Activated CD8-positive, alpha-beta memory T cell treated with anti-CD3 and anti-CD28 coated beads, Interleukin-2, amount 50 U/mL, for 24 hours (primary cell): Measurements from ENCODE around the gene FXN.
"Not testable (repeated sequence)": the region's sequence is repeated elsewhere in the genome, so short reads cannot be mapped to it uniquely, and the experiment has no call there.

Experiments
- DNase-seq: peaks from one replicate; pipeline ENCODE4 v3.0.0-alpha.2; 2020; ENCODE audit errors: extremely low read depth

The FXN gene

DNA sequence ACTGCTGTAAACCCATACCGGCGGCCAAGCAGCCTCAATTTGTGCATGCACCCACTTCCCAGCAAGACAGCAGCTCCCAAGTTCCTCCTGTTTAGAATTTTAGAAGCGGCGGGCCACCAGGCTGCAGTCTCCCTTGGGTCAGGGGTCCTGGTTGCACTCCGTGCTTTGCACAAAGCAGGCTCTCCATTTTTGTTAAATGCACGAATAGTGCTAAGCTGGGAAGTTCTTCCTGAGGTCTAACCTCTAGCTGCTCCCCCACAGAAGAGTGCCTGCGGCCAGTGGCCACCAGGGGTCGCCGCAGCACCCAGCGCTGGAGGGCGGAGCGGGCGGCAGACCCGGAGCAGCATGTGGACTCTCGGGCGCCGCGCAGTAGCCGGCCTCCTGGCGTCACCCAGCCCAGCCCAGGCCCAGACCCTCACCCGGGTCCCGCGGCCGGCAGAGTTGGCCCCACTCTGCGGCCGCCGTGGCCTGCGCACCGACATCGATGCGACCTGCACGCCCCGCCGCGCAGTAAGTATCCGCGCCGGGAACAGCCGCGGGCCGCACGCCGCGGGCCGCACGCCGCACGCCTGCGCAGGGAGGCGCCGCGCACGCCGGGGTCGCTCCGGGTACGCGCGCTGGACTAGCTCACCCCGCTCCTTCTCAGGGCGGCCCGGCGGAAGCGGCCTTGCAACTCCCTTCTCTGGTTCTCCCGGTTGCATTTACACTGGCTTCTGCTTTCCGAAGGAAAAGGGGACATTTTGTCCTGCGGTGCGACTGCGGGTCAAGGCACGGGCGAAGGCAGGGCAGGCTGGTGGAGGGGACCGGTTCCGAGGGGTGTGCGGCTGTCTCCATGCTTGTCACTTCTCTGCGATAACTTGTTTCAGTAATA is at the start of gene FXN:
Gene FXN (plus strand): TSS at position 315 of the 871 bp plus-strand sequence. CDS start 31 bp downstream, at position 346.
- DNase-seq, result peak; percentile 57

DNA sequence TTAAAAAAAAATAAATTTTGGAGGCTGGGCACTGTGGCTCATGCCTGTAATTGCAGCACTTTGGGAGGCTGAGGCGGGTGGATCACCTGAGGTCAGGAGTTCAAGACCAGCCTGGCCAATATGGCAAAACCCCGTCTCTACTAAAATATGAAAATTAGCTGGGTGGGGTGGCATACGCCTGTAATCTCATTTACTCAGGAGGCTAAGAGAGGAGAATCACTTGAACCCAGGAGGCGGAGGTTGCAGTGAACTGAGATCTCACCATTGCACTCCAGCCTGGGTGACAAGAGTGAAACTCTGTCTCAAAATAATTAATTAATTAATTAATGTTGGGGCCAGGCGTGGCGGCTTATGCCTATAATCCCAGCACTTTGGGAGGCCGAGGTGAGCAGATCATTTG is 48.6 kb upstream of the FXN start:
- not testable (repeated sequence) for DNase-seq

DNA sequence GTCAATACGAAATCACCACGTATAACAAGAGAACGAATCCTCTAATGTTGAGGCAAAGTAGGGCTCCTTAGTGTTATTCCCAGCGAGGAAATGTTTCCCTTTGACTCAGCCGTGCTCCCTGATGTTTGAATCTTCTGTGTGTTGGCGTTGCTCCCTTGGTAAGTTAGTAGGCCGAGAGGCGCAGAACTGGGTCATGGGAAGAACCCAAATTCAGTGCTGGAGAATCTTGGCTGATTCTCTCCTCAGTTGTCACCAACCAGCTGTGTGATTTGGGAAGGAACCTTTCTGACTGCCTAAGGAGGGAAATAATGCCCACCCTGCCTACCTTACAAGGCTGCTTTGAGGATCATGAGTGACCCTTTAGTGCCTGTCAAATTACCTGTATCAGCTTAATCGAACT is 44.1 kb upstream of the FXN start:
- DNase-seq, result no peak

DNA sequence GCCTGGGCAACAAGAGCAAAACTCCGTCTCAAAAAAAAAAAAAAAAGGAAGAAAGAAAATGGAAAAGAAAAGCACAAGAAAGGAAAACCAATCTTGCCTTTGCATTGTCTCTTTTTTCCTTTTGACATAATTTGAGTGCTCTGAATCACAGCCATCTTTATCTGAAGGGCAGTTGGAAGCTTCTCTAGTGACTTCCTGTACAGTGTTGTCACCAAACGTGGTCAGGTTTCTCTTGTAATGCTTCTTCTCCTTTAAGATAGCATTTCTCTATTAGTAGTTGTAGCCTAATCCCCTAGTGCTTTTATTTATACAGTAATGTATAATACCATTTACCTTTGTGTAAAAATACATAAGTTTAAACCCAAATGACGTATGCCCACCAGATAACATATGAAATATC is 39.8 kb upstream of the FXN start:
- no peak for DNase-seq

DNA sequence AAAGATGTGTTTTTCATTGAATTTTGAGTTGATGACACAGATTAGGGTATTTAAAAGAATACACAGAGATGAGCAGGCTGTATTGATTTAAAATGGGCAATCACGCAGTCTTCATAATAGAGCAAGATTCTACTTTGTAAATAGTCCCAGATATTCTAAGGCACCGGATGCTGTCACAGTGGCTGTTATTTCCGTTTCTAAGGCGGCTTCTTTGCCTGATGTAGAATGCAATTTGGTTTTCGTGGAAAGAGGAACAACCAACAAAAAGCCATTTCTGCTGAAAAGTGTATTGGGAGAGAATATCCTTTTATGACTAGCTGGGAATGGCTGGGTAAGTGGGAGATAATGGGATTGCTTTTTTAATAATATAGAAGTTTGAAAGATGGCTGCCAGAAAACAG is 39.1 kb upstream of the FXN start:
- no peak for DNase-seq

DNA sequence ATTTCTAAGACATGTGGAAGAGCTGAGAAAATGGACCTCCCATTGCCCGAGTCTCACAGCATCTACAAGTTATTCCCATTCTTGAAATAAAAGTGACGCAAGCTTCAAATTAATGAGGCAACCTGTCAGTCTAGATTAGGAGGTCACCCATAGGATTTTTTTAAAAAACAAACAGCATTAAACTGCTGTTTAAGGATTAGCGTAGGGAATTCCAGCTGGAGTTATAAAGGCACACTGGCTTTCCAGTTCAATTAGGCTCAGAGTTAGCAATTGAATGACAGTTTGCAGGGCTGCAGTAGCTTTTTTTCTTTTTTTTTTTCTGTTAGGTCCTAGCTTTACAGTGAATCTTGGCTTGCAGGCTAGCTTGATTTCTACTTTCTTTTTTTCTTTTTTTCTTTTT is 37.9 kb upstream of the FXN start:
- no peak for DNase-seq

DNA sequence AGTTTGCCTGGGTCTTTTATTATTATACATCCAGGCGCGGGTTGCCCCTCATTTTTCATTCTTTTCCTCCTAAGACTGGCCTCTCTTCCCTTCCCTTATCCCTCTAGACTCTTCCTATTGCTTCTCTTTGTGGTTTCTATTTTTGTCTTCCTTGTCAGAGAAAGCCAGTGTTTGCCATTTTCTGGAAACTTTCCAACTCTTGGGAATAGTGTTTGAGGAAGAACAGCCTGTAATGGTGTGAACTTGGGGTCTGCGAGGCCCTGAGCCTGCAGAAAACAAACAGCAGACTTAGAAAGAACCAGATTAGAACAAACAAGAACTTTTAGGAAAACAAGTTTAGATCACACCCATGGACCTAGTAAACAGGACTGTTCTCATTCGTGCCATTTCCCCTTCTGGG is 37.2 kb upstream of the FXN start:
- no peak for DNase-seq

DNA sequence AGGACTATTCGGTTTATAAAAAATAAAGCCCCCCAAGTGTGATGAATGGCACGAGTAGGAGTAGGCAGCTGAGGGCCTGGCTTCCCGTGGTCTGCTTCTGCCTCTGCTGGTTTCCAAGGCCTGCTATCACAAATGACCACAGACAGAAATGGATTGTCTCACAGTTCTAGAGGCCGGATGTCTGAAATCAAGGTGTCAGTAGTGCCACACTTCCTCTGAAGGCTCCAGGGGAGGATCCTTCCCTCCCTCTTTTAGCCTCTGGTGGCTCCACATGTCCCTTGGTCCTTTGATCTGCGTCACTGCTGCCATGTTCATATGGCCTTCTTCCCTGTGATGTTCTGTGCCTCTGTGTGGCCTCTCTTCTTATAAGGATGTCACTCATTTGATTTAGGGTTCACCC is 36.7 kb upstream of the FXN start:
- no peak for DNase-seq

DNA sequence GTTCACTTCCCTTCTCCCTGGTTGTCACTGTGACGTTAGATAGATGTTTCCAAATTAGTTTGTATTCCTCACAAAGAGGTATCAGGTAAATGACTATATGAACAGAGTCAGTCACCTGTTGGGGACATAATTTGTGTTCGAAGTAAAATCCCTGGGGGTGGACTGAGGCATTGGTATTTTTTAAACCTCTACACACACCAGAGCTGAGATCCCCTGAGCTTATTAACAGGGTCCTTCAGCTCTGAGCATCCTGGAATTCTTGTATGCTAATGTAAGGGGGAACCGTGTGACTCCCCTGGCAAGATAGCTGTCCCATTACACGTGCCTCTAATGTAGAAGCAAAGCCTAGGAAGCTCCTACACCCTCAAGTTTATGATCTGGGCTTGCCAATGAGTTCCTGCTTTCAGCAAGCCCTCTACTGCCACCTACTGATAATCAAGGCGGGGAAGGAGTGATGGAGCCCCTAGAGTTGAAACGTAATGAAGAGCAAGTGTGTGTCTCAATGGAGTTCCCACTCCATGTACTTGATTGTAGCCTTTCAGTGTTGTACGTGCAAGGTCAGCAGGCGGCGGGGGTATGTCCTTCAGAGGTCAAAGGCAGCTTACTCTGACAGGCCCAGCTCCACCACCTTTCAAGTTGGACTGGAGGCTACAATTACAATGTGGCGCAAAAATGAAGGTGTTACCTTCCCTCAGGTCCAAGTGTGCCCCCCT is 36.0 kb upstream of the FXN start:
- DNase-seq, result peak; percentile 15

DNA sequence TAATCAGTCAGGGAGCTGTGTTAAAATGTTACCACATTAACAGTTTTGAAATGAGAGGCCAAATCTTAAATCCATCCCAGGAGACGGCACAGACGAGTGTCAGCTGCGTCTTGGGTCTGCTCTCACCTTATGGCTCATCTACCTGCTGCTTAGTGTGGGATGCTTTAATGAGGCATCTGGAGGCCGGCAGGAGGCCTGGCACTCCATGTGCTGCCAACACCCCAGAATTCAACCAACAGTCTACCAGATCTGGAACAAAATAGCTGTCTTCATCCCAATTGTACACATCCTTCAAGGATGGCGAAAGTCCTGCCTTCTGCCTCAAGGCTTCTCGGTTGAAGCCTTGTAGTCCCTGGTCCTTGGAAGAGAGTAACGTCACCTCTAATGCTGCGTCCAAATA is 33.6 kb upstream of the FXN start:
- no peak for DNase-seq

DNA sequence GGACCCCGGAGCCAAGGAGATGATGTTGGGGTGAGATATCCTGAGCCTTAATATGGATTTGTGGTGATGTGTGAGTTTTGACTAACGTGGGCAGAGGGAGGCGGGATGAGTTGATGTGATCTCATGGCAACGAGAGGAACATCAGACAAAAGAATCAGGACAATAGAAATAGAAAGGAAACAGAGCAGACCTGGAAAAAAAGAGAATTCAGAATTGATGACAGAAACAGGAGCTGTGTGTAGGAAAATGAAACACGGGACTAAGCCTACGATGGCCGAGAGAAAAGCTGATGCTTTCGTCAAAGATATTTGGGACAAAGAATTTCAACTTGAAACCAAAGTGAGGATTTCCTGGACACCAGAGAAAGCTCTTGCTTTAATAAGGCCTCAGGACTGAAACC is 32.5 kb upstream of the FXN start:
- no peak for DNase-seq

DNA sequence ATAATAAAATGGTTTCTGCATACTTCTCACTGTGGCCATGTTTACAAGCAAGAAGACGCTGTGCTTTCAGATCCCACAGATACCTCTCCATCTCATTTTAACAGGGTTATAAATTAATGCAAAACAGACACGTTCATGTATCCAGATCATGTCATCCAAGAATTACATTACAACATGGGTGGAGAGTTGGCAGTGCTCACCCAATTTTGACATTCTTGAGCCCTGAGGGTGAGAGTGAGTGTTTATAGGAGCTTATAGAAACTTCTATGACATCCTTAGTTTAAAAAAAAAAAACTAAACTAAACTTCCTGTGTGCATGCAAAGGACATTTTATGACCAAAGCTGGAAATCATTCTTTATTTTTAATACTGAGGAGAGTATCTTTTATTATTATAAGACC is 30.7 kb upstream of the FXN start:
- DNase-seq, result no peak

DNA sequence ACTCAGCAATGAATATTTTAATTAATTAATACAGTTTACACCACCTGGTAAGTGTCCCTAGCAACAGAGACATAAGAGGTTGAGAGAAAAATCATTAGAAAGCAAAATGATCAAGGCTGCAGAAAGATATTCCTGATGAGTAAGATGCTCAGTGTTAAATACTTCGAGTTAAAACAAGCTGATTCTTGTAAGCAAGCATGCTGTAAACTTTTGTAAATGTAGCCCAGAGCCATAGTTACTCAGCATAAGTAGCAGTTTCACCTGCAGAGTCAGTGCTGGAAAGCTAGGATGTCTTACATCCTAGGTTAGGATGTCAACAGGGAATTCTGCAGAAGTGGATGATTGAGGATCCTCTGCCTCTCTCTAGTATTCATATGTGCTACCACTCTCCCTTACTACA is 25.8 kb upstream of the FXN start:
- DNase-seq, result no peak

DNA sequence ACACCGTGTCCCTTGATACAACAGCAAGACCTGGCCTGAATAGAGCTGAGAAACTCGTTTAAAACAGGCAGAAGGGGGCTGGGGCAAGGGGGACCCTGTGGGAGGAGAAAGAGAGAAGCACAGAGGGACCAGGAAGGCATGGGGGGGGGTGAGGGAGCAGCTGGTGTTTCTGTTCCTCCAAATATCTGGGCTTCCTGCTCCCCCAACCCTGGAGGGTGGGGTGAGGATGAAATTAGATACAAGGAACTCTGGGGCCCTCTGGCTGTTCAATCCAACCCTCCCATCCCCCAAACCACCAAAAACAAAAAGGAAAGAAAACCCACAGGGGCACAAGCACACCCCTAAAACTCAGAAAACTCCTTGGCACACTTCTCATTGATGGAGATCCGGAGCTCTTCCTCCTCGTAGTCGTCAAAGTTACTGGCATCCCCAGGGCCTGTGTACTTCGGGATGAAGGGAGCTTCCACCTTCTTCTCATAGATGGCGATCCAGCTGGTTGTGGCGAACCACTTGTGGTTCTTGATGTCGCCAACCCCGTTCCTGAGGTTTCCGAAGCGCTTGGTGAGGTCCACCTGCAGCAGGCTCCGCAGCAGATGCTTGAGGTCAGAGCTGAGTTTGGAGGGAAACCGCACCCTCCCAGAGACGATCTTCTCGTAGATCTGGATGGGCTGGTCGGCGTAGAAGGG is 22.7 kb upstream of the FXN start:
- DNase-seq, result no peak

DNA sequence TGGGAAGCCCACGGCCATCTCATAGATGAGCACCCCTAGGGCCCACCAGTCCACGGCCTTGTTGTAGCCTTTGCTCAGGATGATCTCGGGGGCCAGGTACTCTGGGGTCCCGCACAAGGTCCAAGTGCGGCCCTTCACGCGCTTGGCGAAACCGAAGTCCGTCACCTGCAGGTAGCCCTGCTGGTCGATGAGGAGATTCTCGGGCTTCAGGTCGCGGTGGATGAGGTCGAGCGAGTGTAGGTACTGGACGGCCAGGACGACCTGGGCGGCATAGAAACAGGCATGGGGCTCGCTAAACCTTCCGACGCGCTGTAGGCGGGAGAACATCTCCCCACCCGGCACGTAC is 22.2 kb upstream of the FXN start:
- no peak for DNase-seq

DNA sequence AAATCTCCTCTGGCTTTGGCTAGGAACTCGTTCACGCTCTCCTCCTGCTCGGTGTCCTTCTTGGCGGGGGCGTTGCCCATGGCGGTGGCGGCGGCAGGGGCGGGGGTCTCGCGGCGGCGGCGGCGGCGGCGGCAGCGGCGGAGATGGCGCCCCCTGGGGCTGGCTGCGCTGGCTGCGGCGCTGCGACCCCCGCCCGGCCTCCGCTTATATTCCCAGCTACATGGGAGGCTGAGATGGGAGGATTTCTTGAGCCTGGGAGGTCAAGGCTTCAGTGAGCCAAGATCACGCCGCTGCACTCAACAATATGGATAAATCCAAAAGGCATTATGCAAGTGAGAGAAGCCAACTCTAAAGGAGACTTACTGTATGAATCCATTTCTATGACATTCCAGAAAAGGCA is 21.5 kb upstream of the FXN start, which contains the start of gene PRKACG:
Gene PRKACG (minus strand): TSS at position 101 of the 400 bp plus-strand sequence. CDS start 21 bp downstream, at position 80.
- no peak for DNase-seq

DNA sequence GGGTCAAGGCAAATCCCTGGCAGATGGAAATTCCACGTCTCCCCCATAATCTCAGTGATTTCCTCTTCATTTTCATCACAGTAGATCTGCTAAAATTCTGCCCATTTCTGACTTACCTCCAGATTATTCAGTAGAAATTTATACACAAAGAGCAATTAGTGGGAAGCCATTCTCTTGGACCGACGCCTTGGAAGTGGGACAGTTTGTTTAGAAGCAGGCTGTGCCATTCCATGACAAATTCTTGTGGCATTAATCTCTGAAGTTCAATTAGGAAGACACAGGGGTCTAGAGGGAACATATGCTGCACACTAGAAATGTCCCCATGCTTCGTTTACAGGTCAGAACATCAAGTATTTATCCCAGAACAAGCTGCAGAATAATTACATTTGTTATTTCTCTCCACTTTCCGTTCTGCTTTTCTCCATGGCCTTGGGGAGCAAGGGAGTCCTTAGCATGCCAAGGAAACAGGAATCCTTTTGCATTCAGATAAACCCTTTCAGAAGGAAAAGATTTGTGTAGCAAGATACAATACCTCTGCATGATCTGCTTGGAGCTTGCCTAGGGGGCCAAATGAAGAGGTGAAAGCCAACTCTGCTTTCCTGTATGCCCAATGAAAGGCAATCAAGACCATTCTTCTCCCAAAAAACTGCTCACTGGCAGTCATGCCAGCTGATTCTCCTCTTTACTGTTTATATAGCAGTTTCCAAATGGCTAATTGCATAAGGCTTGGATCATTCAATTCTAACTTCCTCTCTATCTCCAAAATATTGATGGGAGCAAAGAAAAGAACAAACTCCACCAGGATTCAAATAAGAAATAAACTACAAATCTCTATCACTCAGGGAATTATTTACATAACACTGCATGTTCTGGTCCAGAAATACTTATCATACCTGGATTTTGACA is 19.1 kb upstream of the FXN start:
- no peak for DNase-seq

DNA sequence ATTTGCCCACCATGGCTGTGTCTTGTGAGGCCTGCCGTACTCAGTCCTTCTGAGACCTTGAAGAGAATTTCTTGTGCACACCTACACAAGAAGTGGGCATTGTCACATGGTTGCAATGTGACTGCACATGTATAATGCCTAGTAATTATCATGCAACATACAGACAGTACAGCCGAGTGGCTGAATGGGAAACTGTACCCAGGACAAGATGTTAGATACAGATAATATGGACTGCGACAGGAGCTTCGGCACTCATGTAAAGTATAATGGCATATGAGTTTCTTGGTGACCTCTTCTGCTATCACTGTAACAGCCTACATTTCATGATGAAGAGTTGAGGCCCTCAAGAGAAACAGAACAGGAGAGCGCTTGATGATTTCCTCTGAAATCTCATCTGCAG is 16.8 kb upstream of the FXN start:
- no peak for DNase-seq

DNA sequence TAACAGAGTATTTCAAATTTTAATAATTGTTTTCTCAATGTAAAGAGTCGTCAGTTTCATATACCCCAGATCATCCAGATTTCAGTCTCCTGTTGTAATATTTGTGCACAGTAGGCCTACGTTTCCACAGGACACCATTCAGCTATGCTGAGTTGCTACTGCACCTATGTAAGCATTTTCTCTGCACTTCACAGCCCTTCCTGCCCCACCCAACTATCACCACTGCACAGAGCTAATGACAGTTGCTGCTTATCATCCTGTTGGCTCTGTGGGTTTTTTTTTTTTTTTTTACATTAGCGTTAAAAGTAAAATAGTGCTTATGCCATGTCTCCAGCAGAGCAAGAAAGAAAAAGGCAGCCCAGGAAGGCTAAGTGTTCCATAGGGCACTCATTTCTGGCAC is 15.7 kb upstream of the FXN start:
- no peak for DNase-seq

DNA sequence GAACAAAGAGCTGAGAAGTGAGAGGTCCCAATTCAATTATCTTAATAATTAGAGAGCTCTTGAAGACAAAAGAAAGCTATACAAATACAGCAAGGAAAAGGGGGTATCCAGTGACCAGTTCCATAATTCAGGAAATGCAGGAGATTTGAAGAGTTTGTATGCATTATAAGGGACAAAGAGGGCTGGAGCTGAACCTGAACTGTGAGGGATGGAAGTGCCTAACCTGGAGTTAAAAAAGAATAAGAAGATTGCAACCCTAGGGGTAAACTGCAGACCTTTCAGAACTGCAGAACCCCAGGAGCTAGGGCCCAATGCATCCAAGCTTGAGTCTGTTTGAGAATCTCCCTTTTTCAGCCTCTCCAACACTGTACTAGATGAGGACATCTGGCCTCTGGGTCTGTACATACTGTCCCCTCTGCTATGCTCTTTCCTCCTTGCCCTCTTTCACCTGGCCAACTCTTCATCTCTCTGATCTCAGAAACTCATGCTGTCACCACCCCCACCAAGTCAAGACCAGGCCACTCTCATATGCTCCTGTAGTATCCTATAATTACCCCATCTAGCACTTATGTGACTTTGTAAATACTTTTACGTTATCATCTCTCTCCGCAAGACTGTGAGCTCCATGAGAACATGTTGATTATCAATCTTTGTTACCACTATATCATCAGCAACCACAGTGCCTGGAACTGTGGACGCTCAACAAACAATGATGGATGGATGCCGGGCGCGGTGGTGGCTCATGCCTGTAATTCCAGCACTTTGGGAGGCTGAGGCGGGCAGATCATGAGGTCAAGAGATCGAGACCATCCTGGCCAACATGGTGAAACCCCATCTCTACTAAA is 15.0 kb upstream of the FXN start:
- no peak for DNase-seq

DNA sequence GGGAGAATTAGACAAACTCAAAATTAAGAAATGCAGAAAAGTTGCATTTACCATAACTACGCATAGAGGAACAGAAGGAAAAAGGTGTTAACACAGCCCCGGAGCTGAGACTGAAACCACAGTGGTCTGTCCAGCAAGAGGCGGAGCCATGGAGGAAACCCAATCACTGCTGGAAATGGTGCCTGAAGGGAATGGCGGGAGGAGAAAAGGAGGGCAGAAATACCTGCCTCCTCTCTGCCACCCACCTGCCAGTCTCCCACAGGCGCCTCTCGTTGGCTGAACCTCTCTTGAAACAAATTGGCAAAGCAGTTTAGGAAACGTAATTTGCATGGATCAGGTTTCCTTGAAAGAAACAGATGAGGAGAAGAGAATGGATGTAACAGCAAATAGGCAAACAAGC is 11.9 kb upstream of the FXN start:
- no peak for DNase-seq
